ENCODE data around the gene NHERF2.
"Not testable (repeated sequence)": the region's sequence is repeated elsewhere in the genome, so short reads cannot be mapped to it uniquely, and the experiment has no call there.

The NHERF2 gene

DNA sequence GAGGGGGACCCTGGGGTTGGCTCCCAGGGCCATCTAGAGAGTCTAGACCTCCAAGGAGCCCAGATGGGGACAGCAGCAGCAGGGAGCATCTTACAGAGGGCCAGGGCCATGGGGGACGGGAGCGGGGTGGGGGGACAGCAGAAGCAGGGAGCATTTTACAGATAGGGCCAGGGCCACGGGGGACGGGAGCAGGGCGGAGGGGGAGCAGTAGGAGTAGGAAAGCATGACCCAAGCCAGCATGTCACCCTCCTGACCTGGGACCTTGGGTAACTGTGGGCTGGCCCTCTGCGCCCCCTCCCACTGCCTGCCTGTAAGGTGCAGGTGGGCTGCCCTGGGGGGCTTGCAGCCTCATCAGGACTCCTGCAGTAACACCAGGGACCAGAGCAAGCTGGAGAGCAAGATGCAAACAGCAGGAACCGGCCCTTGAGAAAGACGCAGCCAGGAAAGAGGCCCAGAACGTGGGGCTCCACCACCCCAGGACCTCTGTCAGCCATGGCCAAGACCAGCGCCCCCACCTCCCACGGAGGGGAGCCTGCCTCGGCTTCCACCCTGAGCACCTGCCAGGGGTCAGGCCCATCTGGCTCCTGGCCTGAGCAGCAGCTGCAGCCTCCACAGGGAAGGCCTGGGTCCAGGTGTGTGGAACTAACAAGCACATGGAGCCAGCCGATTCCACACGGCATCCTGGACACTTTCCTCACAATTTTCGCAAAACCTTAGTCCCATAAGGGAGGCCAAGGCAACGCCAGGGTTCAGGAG, 19.4 kb upstream of the NHERF2 start:
- DNase-seq, result no peak

DNA sequence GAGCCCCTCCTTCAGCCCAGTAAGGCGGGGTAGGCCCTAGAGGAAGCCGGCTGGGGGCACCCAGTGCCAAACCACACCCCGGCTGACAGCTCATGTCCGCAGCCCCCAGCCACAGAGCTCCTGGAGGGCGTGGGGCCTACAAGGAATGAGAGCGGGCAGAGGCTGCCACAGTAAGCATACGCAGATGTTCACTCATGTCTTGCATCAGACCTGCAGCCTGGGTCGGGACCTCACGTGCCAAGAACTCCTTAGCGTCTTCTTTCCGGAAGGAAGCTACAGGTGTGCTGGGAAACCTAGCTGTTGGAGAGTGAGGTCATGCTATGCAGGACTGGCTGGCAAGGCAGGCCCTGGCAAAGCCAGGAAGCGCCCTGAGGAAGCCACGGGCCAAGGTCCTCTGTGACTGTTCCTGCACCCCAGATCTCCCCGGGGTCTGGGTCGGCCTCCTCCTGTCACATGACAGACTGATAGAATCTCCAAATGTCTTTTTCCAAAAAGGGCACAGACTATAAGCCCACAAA, 18.6 kb upstream of the NHERF2 start:
- peak; percentile 19 for DNase-seq

DNA sequence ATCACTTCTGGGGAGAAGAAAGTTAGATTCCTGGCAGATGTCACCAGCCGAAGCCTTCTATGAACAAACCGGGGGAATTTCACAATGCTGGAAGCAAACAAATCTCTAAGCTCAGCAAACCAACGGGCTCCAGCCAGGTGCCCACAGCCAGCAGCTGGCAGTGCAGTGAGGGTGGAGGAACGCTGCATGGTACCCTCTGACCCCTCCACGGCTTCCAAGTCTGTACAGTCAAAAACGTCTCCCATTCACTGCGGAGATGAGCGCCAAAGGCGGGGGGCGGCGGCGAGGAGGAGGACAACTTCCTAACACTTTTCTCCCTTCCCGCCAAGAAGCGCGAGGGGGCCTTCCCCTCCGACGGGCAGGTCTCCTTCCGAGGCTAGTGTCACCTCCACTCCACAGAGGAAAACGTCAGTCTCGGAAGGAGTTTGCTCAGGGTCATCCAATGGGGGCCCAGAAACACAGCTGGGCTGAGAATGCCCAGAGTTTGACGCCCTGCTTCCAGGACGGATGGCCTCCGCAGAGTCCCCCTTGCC, 18.0 kb upstream of the NHERF2 start:
- peak; percentile 15 for DNase-seq

DNA sequence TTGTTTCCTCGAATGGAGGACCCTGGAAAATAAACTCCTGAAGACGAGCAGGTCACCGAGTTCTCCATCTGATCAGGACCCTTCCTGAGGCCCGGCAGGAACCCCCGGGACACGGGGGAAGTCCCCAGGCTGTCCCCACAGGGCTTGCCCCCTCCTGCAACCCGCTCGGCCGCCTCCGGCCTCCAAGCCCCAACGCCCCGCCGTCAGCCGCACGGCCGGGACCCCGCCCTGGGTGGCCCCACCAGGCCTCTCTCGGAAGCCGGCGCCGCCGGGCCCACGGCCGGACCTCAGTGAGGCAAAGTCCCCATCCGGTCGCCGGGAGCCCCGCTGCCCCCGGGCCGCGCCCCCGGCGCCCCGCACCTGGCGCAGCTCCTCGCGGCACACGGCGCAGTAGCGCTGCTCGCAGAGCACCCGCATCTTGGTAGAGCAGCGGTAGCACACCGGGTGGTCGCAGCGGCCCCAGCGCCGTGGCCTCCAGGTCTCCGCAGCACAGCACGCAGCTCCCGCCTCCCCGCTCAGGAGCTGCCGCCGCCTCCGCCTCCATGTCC, 17.5 kb upstream of the NHERF2 start:
- no peak for DNase-seq

DNA sequence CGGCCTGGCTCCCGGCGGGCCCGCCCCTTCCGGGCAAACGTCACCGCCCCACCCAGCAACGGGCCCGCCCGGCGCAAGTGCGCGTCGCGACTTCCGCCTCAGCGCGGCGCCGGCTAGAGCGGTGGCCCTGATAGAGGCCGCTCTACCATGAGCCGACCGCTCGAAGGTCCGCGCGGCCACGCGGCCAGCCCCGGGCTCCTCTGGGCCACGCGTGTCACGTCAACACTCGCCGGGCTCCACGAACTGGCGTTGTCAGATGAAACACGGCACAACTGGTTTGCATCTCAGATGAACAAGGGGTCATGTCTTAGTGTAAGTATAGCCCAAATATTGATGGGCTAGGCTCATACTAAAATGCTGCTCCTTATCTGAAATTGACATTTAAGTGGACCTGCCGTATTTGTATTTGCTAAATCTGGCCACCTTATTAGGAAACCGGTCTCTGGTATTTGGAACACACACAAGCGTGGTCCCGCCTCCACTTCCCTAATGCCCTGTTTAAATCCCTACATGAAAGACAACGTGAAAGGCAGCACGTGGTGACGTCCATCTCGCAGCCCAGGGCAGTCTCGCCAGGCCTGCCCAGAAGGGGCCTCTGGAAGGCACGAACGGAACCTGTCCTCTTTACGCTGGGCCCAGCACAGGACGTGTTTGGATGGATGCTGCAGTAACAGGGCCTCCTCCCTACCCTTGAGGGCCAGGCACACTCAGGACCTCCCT, 16.8 kb upstream of the NHERF2 start, which contains the start of gene ZNF598:
Gene ZNF598, minus strand, starts transcription at position 31 of the 720 bp plus-strand sequence.
- DNase-seq, result peak; percentile 70

DNA sequence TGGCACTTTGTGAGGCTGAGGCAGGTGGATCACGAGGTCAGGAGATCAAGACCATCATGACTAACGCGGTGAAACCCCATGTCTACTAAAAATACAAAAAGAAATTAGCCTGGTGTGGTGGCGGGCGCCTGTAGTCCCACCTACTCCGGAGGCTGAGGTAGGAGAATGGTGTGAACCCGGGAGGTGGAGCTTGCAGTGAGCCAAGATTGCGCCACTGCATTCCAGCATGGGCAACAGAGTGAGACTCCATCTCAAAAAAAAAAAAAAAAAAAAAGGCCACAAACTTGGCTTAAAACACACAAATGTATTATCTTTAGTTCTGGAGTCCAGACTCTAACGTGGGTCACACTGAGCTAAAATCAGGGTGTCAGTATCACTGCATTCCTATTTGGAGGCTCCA, 15.0 kb upstream of the NHERF2 start:
- not testable (repeated sequence) for DNase-seq

DNA sequence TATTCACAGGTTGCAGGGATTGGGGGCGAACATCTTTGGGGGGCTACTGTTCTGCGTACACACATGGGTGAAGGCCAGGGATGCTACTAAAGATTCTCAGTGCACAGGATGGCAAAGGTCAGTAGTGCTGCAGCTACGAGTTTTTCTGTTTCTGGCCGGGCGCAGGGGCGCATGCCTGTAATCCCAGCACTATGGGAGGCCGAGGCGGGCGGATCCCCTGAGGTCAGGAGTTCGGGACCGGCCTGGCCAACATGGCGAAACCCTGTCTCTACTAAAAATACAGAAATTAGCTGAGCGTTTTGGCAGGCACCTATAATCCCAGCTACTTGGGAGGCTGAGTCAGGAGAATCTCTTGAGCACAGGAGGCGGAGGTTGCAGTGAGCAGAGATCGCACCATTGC, 13.2 kb upstream of the NHERF2 start:
- DNase-seq, result no peak

DNA sequence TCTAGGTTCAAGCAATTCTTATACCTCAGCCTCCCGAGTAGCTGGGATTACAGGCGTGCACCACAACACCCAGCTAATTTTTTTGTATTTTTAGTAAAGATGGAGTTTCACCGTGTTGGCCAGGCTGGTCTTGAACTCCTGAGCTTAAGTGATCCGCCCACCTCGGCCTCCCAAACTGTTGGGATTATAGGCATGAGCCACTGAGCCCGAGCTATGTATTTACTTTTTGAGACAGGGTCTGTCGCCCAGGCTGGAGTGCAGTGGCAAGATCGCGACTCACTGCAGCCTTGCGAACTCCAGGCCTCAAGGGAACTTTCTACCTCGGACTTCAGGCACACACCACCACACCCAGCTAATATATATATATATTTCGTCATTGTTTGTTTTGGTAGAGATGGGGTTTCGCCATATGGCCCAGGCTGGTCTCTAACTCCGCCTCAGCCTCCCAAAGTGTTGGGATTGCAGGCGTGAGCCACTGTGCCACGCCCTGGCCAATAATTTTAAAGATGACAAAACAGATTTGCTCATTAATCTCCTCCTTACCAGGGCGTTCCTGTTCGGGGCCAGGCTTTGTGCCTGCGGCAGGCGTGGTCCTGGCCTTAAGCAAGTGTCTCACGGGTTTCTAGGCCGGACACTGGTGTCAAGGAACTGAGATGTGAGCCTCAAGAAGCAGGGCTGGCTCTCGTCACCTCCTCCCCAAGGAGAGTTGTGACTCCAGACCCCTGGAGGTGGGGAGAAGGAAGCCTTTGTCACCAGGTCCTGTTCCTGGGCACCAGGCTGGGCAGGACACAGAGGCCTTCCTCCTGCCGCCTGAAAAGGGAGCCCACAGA, 11.4 kb upstream of the NHERF2 start:
- no peak for DNase-seq

DNA sequence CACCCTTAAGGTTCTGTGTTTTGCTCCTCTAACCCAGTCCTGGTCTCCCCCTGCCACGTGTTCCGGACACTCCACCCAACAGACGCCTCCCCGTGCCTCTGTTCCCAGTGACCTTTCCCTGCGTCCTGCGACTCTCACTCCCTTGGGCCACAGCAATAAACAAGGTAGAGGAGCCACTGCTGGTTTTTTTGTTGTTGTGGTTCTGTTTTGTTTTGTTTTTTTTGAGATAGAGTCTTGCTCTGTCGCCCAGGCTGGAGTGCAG, 10.8 kb upstream of the NHERF2 start:
- no peak for DNase-seq

DNA sequence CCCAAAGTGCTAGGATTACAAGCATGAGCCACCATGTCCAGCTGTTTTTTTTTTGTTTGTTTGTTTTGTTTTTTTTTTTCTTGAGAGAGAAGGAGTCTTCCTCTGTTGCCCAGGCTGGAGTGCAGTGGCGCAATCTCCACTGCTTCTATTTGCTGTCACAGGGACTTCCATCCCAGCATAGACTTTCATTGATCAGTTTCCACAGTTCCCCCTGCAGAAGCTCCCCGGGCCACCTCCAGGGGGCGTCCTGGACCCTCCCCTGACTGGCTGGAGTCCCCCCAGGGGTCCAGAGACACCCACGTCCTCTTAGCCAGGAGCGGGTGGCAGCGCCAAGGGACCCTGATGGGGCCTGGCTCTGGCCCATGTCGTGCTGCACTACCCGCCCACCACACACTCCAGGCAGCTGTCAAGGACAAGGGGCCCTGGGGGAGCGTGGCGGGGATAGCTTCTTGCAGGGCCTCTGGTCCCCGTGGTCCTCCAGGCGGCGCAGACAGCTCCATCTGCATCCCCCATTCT, 10.2 kb upstream of the NHERF2 start:
- DNase-seq, result no peak

DNA sequence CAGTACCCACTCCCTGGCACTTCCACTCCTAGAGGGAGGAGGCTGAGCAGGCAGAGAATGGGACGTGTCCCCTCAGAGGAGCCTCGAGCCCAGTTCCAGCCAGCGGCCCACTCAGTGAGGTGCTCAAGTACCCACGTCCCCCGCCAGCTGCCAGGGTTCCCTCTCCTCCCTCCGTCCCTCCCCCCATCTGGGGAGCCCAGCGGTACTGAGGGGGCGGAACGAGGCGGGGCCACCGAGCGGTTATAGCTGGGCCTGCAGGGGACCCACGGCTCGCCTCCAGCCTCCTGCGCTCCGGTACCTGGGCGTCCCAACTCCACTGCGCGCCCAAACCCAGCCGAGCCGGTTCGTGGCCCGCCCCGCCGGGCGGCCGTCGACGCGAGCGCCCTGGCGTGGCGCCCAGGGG, 7.2 kb upstream of the NHERF2 start, which contains the start of gene NPW:
Gene NPW, plus strand, starts transcription at position 268 of the 403 bp plus-strand sequence.
- no peak for DNase-seq

DNA sequence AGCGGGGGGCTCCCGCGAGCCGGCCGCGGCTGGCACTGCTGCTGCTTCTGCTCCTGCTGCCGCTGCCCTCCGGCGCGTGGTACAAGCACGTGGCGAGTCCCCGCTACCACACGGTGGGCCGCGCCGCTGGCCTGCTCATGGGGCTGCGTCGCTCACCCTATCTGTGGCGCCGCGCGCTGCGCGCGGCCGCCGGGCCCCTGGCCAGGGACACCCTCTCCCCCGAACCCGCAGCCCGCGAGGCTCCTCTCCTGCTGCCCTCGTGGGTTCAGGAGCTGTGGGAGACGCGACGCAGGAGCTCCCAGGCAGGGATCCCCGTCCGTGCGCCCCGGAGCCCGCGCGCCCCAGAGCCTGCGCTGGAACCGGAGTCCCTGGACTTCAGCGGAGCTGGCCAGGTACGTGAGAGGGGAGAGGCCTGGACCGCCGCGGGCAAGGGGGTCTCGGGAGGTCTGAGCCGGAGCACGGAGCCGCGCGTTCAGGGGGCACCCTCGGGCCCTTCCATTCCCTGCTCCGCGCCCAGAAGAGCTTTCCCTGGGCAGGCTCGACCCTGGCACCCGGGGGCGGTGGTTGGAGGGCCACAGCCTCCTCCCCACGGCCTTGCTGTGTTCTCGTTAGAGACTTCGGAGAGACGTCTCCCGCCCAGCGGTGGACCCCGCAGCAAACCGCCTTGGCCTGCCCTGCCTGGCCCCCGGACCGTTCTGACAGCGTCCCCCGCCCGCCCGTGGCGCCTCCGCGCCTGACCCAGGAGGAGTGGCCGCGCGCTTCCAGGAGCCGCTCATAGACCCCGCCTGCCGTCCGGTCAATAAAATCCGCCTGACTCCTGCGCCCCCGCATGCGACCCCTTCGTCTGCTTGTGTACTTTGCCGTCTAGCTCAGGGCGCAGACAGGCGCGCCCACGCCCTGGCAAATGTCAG, 6.5 kb upstream of the NHERF2 start:
- no peak for DNase-seq

DNA sequence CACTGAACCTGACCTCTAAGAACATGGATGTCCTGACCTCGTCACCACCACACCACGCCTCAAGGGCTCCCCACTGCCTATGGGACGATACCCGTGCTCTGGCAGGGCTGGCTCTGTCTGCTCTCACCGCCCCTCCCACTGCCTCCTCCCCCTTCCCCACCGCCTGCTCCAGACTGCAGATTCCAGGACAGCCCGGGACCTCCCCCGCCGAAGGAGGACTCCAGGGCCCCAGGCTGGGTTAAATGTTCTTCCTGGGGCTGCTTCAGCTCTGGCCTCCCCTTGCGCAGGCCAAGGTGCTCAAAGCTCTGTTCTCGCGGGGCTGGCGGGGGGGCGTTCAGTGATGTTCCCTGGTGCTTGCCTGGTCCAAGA, 4.0 kb upstream of the NHERF2 start:
- no peak for DNase-seq

DNA sequence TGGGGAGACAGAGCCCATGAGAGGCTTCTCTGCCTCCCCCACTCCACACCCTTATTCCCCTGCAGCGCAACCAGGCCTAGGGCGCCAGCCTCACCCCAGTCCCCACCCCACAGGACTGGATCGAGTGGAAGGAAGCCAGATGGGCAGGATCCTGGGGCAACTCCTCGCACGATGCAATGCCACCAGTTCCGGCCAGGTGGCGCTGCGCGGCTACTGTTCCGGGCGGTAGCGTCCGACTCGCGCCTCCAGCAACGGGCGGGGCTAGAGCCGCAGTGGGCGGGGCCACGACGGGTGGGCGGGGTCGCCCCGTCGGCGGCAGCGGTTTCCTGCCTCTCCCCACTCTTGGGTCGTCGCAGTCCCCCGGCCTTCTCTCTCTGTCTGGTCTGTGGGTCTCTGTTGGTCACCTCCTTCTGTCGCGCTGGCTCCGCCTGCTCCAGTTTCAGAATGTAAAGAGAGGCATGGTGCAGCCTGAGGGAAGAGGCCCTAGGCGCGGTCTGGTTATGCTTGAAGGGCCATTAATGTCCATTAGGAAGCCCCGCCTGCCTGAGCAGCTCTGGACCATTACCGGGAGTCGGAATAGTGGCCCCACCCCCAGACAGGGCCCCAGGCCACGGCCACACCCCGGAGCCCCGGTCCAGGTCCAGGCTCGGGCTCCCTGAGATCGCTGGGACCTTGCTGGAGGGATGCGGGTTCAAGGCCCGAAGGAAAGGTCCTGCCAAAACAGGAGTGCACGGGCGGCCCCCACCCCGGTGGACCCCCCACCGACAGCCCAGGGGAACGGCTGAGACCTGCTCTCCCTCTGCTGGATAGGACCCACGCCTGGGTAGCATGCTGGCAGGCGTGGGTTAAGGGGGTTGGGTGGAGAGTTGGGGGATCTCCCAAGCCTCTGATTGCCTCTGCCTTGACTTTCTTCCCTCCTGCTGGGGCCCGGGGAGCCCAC, 3.3 kb upstream of the NHERF2 start:
- DNase-seq, result peak; percentile 90

DNA sequence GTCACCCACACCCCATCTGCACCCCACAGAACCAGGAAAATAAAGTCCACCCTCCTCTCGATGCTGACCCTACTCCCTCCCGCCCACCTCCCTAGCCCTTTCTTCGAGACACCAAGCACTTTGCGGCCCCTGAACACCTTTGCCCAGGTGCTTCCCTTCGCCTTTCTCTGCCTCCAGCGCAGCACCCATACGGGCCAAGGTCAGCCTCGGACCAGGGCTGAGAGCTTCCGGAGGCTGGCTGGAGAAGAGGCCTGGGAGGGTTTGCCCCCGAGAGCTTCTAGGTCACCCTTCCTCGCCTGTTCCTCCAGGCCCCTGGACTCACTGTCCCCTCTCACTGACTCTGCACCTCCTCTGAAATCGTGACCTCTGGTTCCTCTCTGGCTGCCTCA, 2.7 kb upstream of the NHERF2 start:
- DNase-seq, result no peak

DNA sequence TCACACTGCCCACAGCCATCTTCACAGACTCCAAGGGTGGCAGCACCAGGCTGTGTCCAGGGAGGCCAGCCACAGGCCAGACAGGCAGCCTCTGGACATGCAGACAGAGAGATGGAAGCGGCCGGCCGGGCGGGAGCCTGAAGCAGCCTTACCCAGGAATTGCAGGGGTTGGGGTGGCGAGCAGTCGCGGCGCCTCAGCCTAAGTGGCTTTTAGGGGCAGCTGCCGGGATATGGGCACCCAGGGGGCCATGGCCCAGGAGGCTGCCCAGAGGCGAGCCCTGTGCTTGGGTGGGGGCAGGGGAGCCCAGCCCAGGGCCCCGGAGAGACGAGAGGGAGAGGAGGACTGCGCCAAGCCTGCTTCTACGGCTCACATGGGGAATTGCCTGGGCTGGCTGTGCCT, 1.5 kb upstream of the NHERF2 start:
- no peak for DNase-seq

DNA sequence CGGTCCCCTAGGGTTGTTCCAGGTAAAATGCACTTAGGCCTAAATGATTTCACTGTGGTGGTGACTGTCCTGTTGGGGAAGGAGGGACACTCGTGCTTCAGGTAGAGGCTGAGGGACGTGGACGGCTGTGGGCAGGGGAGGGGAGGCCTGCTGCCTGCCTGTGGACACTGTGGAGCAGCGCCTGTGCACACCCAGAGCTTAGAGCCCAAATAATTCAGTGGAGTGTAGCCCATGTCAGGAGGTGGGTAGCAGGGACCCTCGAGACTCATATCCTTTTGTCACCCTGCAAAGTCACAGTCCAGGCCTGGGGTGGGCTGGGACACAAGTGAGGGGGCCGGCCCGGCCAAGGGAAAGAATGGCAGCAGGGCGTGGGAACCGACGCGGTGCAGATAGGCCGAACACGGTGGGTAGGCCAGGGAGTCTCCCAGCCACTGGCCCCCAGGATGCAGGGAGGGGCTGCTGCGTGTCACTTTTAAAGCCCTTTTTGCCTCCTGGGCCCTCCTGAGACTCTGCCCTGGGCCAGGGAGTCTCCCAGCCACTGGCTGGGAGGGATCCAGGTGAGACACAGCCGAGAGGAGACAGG, 733 bp upstream of the NHERF2 start:
- no peak for DNase-seq

DNA sequence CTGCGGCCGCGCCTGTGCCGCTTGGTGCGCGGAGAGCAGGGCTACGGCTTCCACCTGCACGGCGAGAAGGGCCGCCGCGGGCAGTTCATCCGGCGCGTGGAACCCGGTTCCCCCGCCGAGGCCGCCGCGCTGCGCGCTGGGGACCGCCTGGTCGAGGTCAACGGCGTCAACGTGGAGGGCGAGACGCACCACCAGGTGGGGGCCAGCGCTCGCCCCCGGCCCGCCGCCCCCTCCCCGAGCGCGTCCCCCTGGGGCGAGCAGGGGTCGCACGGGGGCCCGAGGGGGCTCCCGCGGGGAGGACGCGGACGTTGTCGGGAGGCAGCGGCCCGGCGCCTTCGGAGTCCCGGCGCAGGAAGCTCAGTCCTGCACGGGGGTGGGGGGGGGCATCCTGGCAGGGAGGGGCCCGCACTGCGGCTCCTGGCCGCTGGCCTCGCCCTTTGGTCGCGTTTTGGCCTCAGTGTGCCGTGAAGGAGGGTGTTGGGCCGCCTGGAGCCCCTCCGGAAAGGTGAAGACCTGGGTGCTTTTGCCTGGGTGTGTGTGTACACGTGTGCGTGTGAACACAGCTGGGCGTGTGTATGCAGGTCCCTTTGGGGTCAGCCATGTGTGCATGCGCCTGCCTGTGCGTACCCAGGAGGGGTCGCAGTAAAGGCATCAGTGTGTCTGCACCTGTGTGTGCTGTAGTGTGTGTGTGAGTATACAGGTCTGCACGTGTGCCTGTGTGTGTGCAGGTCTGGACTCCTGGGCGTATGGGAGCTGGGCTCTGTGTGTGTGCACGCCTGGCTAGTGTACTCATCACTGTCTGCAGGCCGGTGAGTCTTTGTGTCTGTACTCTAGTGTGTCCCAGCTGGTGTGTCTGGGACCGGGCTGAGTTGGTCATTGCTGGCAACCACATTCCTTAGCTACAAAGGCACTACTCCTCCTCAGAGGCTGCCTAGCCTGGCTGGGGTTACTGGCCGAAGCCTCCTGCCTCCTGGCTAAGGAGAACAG, 615 bp downstream of the NHERF2 start:
- DNase-seq, result no peak

DNA sequence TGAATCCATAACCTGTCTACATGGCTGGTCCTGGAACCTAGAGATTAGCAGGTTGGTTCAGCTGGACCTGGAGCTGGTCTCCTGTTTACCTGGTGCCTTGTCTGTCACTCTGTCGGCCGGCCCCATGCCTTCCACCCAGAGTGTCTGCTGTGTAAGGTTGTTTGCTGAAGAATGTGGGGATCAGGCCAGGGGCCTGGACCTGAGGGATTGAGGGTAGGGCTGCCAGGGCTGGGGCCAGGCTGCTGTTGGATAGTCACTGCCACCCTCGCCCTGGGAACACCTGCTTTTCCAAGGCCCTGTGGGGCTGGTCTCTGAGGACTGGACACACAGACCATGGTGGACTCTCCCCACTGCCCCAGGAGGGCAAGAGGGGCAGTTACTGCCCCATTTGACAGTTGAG, 1.4 kb downstream of the NHERF2 start:
- no peak for DNase-seq

All from CD4-positive, alpha-beta T cell treated with Interleukin-4 for 4 hours (primary cell).